ENCODE results near the gene TEX2.
"Not testable (repeated sequence)": the region's sequence is repeated elsewhere in the genome, so short reads cannot be mapped to it uniquely, and the experiment has no call there.

Gene TEX2

DNA sequence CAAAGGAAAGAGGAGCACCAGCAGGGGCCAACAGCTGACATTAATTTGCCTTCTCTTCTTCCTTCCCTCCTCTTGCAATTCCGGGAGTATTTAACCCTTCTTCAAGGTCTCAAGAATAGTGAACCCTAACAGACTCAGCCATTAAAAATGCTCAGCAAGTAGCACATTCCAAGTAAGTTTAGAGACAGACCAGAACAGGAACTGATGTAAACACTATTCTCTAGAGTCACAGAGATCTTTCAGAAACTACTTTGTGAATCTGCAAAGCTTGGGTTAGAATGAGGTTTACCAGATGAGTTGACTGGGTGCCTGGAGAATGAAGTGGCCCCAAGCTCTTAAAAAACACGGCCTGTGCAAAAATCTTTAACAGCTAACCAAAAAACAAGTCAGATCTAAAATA lies 50.9 kb downstream of the TEX2 start:
- no peak for DNase-seq

DNA sequence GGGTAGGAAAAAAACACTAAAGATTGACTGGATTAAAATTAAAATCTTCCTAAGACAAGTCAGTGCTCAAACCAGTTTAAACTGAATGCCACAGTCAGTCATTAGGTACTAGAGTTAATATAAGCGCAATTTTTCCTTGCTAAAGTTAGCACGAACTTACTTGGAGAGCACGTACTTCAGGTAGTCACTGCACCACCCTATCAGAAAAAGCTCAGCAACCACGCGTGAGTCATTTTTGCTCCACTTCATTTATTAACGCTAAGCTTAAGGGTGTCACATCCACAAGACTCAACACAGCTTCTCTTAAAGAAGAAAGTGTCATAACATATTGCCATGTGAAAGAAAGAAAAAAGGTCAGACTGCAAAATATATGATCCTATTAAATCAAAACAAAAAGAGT lies 53.1 kb downstream of the TEX2 start:
- no peak for DNase-seq

DNA sequence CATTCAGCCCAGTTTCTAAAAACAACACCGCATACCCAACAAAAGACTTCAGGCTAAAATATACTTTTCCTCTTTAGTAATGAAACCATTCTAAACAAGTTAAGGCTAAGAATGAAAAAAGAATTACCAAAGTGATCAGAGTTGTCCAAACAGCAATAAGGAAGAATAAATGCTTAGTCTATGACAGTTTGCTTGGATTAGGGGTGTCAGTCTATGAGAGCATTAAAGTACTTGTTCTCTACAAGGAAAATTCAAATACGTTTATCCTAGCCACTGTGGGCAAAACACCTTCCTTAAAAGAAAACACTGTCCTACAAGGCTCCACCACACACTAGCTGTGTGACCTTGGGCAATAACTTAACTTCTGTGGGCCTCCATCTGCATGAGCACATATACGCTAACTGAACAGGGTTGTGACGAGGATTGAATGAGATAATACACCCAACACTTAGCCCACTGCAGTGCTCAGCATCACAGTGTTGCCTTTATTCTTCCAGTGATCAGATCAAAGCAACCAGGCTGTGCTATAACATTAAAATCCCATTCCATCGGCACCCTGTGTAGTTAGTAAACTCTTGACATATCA lies 53.6 kb downstream of the TEX2 start:
- DNase-seq, result no peak

DNA sequence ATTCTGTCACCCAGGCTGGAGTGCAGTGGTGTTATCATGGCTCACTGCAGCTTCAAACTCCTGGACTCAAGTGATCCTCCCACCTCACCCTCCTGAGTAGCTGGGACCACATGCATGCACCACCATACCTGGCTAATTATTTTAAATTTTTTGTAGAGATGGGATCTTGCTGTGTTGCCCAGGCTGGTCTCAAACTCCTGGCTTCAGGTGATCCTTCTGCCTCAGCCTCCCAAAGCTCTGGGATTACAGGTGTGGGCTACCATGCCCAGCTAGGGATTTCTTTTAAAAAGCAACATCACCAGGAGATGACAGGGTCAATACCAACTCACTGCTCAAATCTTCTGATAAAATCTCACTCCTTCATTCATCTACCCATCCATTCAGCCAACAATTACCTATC lies 54.4 kb downstream of the TEX2 start:
- not testable (repeated sequence) for DNase-seq

DNA sequence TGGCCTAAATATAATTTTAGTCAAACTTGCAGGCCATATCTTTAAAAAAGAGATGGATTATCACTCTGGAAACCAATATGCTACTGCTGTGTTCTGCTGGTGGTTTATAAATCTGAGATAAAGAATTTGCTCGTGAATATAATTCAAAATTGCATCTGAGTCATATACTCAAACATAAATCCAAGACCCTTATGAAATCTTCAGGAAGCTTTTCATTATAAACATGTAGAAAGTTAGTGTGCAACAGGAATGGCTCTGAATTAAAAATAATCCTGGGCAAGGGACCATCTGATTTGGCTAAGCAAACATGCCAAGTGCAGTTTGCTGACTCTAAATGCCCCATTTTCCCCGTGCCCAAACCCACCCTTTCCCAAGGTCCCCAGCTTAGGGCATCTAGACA lies 57.3 kb downstream of the TEX2 start:
- no peak for DNase-seq

DNA sequence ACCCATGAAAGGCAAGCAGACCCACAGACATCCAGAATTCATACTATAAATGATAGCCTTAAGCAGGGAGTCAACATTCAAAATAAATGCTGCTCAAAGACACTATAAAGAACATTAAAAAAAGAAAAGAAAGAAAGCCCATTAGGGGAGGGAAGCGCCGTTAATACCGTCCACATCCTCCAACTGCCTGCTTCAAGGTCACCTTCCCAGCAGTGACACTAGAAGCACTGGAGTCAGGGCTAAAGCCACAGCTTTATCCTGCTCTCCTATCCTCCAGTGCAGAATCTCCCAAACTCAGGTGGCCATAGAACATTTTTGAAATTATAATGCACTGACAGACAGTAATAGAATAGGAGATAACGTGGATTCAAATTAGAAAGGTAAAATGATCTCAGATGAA lies 59.4 kb downstream of the TEX2 start:
- DNase-seq, result no peak

DNA sequence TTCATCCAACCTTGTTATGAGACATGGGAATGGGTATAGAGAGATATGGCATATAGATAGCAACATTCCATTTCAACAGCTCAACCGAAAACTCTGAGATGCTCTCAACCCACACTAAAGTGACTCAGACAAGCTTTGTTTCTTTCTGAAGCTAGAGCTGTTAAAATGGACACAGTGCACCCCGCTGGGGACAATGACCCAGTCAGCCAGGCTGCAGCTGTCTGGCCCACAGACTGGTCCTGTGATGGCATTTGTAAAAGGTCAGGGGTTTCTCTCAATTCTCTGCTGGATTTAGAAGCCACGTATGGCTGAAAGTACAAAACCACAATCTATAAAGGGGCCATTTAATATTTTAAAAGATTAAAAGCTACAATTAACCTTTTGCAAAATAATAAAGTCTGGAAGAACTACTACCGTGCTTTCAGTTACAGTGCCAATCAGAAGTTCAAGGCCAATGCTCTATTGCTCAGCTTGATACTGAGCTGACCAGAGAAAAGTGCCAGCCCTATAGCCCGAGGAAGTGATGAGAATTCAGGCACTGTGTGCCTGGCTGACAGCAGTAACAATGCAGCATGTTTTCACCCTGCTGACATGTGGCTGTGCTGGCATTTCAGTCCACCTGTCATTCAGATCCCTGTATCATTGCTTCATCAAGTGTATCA lies 60.2 kb downstream of the TEX2 start:
- no peak for DNase-seq

DNA sequence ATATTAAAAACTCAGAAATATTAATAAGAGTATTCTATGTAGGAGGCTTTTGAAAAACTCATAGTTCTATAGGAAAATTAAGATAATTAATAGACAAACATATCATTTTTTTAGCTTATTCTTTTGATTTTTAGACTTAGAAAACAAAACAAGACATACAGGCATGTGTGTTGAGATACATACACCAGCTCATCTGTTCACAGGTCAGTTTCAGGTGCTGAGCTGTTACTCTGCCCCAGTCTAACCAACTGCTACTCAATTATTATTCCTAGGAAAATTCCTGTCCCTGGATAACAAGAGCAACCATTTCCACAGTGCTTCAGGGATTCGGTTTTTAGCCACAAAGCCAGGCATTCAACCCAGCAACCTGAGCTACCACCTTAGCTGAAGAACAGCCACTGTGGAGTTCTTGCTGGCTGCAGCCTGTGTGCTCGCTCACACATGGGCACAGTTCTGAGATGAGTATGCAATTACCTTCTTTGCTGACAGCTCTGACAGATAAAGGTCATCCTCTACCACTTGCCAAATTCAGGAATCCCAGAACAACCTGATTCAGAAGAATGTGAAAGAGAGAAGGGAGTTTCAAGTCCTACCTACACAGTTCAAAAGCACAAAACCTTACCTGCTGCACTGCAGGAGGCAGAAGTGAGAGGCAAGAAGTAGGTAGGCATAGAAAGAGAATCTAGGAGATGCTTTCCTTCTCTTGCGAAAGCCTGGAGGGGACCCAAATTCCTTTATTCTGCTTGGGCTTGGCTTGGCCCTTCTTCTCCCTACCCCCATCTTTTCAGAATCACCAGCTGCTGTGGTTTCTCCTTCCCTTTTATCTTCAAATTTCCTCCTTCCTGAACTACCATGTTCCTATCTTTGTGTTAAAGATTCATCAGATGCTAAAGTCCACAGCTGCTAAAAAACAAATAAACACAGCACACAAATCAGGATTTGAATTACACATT lies 62.7 kb downstream of the TEX2 start:
- no peak for DNase-seq

DNA sequence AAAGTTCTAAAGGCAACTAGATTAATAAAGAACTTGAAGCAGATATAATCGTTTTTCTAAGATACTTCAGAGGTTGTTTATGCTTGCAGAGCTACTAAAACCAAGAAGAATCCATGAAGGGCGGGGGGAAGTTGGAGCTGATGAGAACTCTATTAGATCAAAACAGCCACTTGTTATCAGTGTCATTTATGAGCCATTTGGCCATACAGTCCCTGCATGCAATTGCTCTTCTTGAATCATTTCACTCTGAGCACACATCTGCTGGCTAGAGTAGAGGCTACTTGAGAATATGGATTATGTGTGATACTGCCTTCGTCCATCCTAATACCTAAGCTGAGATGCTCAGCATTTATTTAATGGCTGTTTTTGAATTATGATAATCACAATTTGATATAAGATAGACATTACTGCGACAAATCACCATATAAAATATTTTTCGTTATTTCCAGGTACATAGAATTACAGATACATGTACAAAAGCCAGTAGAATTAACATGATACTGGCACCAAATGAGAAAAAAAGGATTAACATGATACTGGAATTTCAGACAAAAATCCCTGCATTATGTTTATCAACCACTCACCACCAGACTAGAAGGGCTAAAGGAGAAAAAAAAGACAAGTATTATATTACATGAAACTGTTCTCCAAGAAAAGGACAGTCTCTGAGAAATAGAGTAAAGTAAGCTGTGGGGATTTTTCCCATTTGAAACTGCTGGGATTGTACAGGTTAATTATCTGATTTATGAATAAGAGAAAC lies 64.5 kb downstream of the TEX2 start:
- no peak for DNase-seq

DNA sequence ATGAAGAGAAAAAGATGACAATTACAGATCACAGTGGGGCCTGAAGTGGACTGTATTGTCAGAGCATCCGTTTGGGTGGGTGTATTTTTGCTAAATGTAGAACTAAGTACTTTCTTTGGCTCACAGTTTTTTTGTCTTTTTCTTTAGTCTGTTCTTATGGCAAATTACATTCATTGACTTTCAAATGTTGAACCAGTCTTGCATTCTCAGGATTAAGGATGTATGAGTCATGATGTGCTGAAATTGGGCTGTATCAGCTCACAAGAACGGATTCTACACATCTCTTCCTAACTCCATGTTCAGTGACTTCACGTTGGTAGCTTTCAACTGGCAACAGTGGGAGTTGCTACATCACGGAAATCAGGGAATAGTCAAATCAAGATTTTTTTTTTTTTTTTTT lies 66.5 kb downstream of the TEX2 start:
- no peak for DNase-seq

DNA sequence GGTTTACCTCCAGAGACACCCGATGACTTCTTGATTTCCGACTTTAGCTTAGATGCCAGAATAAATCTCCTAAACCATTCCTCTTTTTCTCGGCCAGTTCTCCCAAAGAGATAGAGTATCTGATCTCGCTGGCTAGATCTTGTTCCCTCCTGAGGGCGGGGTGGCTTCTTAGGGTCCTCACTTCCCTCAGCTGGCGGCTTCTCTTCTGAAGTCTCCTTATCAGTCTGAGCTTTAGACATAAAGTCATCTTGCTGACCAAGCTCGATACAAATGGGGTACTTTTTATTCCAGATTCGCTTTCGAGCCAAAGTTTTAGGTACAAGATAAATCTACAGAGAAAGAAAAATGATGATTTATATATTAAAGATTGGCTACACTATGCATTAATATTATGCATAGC lies 69.5 kb downstream of the TEX2 start:
- no peak for DNase-seq

DNA sequence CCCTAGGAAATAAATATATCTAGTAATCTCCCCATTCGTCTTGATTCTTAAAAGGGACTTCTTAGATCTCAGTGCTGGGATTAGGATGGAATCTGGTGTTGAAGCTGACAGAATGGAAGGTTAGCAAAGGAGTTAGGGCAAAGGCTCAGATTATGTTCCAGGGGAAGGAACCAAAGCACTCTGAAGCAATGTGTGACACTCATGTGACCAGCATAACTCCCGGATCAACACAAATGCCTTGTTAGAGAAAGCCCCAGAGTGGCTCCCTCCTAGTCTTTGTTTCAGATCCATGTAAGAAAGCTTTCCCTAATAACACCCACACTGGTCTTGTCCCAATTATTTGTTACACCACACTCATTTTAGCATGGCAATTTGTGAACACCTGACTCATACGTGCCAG lies 70.5 kb downstream of the TEX2 start:
- DNase-seq, result no peak

DNA sequence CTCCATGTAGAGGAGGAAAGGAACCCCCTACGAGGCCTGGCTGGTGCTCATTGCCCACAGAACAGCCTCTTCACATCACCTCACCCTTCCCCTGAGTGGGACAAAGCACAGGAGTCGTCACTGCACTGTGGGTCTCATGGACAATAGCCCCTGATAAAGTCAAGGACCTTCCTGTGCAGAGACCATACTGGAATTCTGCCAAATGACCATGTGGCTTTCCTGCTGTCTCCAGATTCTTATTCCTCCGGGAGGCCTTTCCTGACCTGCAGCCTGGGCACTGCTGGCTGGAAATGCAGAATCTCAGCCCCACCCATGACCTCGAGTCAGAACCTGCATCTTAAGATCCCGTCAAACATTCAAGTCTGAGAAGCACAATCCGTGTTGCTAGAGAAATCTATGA lies 72.6 kb downstream of the TEX2 start:
- no peak for DNase-seq

DNA sequence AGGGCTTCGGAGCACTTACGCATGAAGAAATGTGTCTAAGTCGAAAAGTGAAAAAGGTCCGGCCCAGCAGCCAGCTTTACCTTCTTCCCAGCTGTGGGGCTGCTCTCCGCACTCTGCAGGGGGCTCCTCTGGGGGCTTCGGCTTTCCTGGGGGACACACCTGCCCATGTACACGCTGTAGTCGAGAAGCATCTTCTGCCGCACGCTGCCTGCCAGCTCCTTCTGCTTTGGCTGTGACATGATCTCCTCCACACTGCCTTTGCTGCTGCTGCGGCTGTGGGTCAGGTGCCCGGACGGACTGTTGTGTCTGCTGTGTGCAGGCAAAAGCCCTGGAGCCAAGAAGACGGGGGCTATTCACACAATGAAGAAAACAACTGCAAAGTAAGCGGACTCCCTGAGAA lies 75.0 kb downstream of the TEX2 start:
- DNase-seq, result no peak

DNA sequence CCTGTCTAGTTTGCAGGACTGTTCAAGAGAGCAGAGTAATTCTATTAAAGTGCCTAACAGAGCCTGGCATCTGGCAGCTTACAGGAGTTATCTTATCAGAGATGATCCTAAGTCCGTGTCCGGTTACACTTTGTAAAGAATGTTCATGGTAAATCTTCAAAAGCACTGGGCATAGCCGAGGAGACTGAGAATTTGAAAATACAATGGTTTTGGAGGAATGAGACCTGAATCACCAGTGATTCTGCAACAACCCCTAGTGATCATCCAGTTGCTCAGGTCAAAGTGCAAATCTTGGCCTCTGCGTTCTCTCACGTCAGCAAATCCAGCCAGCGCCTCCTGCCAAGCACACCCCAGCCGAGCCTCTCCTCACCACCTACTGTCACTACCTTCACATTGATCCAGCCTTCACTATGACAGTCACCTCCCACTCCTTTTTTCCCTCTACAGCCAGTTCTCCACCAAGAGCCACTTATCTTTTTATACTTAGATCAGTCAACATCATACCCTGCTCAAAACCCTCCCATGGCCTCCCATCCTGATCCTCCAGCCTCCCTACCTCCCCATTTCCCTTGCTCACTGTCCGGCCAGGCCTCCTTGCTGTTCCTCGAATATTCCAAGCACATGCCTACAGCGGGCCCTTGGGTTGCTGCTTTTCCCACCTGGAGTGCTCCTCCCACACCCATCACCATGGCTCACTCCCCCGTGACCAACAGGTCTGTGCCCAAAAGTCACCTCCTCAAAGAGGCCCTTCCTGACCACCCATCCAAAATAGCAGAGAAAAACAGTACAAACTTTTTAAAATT lies 75.8 kb downstream of the TEX2 start:
- no peak for DNase-seq

DNA sequence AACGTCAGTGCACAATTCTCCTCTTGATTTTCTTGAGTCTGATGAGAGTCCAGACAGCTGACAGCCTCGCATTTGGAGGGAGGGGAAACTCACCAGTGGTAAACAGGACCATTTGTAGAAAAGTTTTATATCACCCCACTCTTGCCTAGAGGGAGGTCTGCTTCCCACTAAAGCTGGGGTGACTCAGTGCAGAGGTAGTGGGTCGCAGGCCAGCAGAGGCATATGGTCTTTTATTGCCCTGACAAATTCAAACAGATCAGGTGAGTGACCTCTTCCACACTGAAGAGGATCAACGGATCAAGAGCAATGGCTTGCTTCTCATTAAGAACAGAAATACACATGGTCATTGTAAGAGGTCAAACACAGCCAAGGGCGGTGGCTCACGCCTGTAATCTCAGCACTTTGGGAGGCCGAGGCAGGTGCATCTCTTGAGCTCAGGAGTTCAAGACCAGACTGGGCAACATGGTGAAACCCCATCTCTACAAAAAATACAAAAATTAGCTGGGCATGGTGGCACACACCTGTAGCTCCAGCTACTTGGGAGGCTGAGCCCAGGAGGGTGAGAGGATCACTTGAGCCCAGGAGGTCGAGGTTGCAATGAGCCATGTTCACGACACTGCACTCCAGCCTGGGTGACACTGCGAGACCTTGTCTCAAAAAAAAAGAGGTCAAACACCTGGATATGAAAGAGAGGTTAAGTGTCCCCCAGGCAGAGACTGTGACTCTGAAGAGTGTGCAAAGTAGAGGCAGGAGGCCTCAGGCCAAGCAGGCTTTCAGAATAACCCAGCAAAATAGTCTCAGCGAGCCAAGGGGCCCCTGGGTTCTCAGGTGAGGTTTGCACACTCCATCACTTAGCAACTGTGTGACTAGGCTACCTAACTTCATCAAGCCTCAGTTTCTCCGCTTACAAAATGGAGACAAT lies 76.6 kb downstream of the TEX2 start:
- no peak for DNase-seq

DNA sequence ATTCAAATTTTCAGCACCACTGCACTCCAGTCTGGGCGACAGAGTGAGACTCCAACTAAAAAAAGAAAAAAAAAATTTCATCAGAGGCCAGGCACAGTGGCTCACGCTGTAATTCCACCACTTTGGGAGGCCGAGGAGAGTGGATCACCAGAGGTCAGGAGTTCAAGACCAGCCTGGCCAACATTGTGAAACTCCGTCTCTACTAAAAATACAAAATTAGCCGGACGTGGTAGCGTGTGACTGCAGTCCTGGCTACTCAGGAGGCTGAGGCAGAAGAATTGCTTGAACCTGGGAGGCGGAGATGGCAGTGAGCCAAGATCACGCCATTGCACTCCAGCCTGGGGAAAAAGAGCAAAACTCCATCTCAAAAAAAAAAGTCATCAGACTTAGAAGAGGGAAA lies 77.5 kb downstream of the TEX2 start:
- not testable (repeated sequence) for DNase-seq

DNA sequence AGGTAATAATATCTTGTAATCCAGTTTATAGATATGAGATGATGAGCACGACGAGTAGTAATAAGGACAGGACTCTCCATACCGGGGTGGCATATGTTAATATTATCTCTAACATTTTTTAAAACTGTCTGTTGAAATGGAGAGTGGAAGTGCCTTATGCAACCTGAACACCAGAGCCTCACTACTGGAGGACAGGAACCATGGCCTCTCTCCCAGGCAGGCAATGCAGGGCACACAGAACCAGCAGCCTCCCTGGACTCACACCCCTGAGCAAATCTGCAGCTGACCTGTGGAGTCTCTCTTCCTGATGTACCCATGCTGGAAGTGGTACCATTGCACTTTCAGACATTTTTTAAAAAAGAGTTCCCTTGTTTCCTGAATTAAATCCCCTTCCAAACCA lies 78.0 kb downstream of the TEX2 start:
- no peak for DNase-seq

DNA sequence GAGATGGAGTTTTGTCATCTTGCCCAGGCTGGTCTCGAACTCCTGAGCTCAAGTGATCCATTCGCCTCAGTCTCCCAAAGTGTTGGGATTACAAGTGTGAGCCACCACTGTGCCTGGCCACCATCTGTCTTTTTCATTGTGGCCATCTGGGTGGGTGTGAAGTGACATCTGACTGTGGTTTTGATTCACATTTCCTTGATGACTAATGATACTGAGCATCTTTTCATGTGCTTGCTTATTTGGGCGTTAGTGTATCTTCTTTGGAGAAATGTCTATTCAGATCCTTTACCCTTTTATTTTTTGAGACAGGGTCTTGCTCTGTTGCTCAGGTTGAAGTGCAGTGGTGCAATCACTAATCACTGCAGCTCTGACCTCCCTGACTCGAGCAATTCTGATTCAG lies 79.2 kb downstream of the TEX2 start:
- no peak for DNase-seq

DNA sequence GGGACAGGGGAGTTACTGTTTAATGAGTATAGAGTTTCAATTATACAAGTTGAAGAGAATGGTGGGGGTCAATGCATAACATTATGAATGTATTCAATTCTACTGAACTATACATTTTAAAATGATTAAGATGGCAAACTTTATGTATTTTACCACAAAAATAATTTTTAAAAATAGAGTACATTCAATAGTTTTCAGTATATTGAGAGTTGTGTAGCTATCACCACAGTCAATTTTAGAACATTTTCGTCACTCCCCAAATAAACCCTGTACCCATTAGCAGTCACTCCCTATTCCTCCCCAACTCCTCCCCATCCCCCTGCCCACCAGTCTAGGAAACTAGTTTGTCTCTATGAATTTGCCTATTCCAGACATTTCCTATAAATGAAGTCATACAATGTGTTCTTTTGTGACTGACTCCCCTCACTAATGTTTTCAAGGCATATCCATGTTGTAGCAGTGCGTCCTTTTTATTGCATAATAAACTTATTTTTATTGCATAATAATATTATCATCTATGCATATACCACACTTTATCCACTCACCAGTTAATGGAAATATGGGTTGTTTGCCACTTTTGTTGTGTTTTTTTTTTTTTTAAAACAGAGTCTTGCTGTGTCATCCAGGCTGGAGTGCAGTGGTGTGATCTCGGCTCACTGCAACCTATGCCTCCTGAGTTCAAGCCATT lies 80.6 kb downstream of the TEX2 start:
- no peak for DNase-seq

All from KG1 (cell line).